HG03045 (cell line): Measurements from ENCODE around the gene VWA7.
A peak's percentile ranks its signal among the peaks of the same experiment; 100 is the strongest.
"Not testable (repeated sequence)": the region's sequence is repeated elsewhere in the genome, so short reads cannot be mapped to it uniquely, and the experiment has no call there.

Source experiments
- ATAC-seq: cut with Tn5 transposase; IDR thresholded peaks from one replicate; pipeline ENCODE4 v1.9.1; 2021; ENCODE audit warnings: mild to moderate bottlenecking, moderate library complexity; ENCODE audit not compliant: unreplicated experiment

The VWA7 gene

GRCh38 chr6:31776989-31777666 is at the start of gene VWA7:
Gene VWA7 (minus strand): TSS chr6:31777328. CDS start chr6:31776779, 549 bp downstream.
- peak; percentile 67 for ATAC-seq

DNA sequence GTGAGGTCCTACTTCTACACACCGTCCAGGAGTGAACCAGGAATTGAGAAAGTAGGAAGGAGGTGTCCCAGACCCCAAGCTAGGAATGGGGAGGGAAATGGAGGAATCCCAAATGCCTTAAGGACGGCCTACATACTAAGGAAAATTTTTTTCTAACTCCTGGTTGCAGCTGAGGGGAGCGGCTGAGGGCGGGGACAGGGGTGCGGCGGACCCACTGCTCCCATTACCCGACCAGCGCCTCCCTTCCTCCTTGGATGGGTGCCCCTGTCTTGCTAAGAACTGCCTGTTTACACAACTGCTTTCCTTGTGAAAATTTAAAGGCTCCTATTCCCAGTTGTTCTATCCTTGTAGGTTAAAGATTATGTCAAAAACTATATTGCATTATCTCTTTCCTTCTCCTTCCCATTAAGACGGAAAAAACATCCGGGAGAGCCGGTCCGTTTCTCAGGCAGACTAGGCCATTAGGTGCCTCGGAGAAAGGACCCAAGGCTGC is 49.7 kb upstream of the VWA7 start:
- no peak for ATAC-seq

DNA sequence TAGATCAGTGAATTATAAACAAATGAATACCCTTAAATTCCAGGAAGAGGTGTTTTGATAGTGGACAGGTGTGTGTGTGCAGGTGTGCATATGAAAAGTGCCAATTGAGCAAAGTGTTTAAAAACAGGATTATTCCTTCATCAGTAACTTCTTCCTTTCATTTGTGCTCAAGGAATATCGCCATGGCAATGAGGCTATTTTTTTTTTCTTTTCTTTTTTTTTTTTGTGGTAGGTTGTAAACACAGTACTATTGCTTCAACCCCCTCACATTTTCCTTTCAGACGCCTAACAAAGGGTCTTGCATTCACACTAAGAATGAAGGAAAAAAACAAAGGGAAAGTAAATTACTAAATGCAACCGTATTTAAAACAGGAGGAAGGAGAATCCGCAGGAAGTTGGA is 48.4 kb upstream of the VWA7 start:
- no peak for ATAC-seq

- not testable (repeated sequence) for ATAC-seq
Measured at GRCh38 chr6:31823592-31824196, 46.6 kb upstream of the VWA7 start.

- peak; percentile 36 for ATAC-seq
Measured at GRCh38 chr6:31822036-31822821, 45.1 kb upstream of the VWA7 start.

- peak; percentile 44 for ATAC-seq
Measured at GRCh38 chr6:31821301-31822035, 44.3 kb upstream of the VWA7 start.

DNA sequence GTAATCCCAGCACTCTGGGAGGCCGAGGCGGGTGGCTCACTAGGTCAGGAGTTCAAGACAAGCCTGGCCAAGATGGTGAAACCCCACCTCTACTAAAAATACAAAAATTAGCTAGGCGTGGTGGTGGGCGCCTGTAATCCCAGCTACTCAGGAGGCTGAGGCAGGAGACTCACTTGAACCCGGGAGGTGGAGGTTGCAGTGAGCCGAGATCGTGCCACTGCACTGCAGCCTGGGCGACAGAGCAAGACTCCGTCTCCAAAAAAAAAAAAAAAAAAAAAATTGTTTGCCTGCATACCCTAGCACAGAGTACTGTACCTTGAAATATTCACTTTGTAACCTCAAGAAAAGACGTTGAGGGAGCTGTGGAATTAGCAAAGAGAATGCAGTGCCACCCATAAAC is 43.3 kb upstream of the VWA7 start:
- ATAC-seq = not testable (repeated sequence)

- ATAC-seq = no peak
Measured at GRCh38 chr6:31819871-31820299, 42.8 kb upstream of the VWA7 start.

GRCh38 chr6:31817929-31818511 is 40.9 kb upstream of the VWA7 start:
- not testable (repeated sequence) for ATAC-seq

- ATAC-seq = not testable (repeated sequence)
Measured at GRCh38 chr6:31817133-31817928, 40.2 kb upstream of the VWA7 start.

DNA sequence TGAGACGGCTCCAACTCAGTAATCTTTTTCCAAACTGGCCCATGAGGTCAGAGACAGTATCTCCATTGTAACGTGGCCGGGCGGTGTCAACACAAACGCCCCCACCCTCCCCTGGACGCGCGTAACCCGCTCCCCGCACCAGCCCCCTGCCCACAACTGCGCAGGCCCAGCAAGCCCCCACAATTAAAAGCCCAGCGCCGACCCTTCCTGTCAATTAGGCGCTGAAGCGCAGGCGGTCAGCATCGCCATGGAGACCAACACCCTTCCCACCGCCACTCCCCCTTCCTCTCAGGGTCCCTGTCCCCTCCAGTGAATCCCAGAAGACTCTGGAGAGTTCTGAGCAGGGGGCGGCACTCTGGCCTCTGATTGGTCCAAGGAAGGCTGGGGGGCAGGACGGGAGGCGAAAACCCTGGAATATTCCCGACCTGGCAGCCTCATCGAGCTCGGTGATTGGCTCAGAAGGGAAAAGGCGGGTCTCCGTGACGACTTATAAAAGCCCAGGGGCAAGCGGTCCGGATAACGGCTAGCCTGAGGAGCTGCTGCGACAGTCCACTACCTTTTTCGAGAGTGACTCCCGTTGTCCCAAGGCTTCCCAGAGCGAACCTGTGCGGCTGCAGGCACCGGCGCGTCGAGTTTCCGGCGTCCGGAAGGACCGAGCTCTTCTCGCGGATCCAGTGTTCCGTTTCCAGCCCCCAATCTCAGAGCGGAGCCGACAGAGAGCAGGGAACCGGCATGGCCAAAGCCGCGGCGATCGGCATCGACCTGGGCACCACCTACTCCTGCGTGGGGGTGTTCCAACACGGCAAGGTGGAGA is 38.1 kb upstream of the VWA7 start, which contains the start of the genes HSPA1A and HSPA1L:
Gene HSPA1A (plus strand): TSS at position 519 of the 814 bp plus-strand sequence. CDS start 214 bp downstream, at position 733.
Gene HSPA1L (minus strand): TSS at position 259 of the 814 bp plus-strand sequence. CDS start 3,311 bp downstream, outside the sequence.
- ATAC-seq = peak; percentile 36

- no peak for ATAC-seq
Measured at GRCh38 chr6:31814677-31815024, 37.5 kb upstream of the VWA7 start.

GRCh38 chr6:31813465-31813849 is 36.3 kb upstream of the VWA7 start:
- ATAC-seq = no peak

DNA sequence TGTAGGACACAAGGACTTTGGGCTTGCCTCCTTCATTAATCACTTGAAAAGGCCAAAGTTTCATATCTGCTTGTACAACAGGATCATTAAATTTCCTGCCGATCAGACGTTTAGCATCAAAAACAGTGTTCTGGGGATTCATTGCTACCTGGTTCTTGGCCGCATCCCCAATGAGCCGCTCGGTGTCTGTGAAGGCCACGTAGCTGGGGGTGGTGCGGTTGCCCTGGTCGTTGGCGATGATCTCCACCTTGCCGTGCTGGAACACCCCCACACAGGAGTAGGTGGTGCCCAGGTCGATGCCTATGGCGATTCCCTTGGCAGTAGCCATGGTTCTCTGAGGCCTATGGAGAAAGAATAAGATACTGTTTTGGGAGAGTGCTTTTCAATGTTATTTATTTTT is 34.5 kb upstream of the VWA7 start:
- ATAC-seq = no peak

DNA sequence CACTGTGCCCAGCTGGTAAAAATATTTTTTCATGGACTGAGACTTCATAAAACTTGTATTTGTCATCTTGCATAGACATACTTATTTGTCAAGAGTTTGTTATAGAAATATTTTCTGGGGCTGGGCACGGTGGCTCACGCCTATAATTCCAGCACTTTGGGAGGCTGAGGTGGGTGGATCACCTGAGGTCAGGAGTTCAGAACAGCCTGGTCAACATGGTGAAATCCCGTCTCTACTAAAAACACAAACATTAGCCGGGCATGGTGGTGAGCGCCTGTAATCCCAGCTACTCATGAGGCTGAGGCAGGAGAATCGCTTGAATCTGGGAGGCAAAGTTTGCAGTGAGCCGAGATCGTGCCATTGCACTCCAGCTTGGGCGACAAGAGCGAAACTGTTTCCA is 31.5 kb upstream of the VWA7 start:
- ATAC-seq = not testable (repeated sequence)

DNA sequence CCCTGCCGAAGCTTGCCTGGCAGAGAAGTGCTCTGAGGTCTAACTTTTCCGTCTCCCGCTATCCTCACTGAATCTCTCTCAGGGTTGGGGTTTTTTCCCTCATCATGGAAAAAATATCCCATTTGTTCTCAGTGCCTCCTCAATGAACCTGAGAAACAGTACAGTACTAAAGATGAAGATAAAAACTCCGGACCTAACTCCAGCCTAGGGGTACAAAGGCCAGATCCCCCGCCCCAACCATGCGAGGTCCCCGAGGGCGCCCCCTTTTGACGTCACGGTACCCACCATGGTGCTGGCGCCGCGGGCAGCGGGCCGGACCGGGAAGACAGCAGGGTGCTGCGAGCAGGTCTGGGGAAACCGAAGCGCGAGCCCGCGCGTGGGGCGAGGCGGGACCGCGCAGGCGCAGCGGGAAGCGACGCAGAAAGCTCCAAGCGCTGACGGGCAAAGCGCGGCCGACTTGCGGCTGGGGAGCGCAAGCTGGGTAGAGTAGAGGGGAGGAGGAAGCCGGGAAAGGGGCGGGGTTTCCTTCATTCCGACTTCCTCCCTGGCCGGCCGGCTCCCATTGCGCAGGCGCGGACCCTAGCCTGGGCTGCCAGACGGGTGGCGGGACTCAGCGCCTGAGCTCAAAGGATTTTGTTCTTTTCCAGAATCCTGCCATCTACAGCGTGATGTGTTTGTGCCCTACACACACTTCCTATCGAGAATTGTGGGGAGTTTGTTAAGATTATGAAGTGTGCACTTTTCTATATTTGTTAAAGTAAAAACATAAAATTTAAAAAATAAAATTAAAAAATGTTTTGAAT is 29.5 kb upstream of the VWA7 start, which contains the start of gene LSM2:
Gene LSM2 (minus strand): TSS at position 497 of the 803 bp plus-strand sequence. CDS start 209 bp downstream, at position 288.
- peak; percentile 92 for ATAC-seq

DNA sequence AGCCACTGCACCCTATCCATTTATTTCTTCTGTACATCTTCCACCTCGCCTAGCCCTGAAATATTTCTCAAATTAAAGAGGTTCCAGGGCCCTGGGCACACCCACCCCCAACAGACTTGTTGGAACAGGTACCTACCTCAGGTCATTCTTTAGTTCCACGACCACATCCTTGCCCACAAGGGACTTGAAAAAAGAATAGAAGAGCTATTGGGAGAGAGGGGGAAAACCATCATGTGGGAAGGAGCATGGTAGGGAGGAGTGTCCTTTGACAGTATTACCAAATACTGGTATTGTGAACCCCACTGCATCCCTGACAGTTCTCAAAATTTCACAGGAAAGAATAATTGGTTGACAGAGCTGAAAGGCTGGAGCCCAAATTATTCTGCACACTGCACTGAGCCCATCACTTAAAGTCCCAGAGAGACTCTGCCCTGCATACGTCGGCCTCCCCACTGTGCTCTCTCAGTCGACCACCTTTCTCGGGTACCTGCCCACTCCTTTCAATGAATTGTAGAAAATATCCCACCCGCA is 28.9 kb upstream of the VWA7 start:
- no peak for ATAC-seq
